Measurements from ENCODE around the gene PFN1. TPM values are rescaled to one million over a fixed set of nuclear protein-coding genes. Genes with fewer than 3 reads are reported as not detected.
"Not testable (repeated sequence)": the region's sequence is repeated elsewhere in the genome, so short reads cannot be mapped to it uniquely, and the experiment has no call there.

PFN1 gene
- total and polyA plus RNA-seq, 2 donors (not counting 3 experiments of a cell fraction or from before 2014, with no cell fraction given): 1,191 to 1,577 TPM

DNA sequence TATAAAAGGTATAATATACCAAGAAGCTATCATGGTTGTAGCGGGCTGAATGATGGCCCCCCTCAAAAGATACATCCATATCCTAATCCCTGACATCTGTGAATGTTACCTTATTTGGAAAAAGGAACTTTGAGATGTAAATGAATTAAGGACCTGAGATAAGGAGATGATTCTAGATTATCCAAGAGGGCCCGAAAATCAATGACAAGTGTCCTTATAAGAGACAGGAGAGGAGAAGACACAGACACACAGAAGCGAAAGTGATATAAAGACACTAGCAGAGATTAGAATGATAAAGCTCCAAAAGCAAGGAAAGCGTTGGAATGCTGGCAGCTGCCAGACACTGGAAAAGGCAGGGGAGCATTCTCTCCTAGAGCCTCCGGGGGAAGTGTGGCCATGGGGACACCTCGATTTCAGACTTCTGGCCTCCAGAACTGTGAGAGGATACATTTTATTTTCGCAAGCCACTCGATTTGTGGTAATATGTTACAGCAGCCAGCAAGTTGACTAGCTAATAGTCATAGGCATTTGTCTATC is 28.8 kb downstream of the PFN1 start:
- intact Hi-C loops (cut with micrococcal nuclease) (no loop called here), dilution Hi-C loops (cut with MboI; ENCODE audit: extremely low pct_ligation_motif_present, low sequenced_read_pairs) (no loop called here)
- no peaks in the 10 kb centered on the region for H3K9me1 ChIP-seq (replicated peaks; ENCODE audit: control insufficient read depth, extremely low read depth, insufficient read depth, low read length)
- FAIRE-seq: no peak
- BruUV-seq (replicated peaks): no TSS peak
- H3K27me3 ChIP-seq (ENCODE audit: control insufficient read depth in 2 of 2, insufficient read depth in 2 of 2, low read length in 2 of 2): no peaks in the 10 kb centered on the region
- ChIA-PET POLR2A (no interaction called here), CTCF (interaction anchor here (0.8 to 4.3 kb wide), 3 partner anchors 9 to 126 kb away, joined by 3 to 24 read pairs (median 6); no protein-coding TSS in a partner anchor)
- H3K36me3 ChIP-seq (ENCODE audit: control insufficient read depth in 2 of 2, extremely low read depth in 1 of 2, insufficient read depth in 2 of 2, low read length in 2 of 2): no peaks in the 10 kb centered on the region
- H3K79me2 ChIP-seq (ENCODE audit: control insufficient read depth, insufficient read depth, low read length): no peaks in the 10 kb centered on the region
- H3K27ac ChIP-seq (ENCODE audit: insufficient read depth, low read depth, low read length): no peak overlapping the region
- H3K4me1 ChIP-seq (ENCODE audit: control insufficient read depth, extremely low read depth, insufficient read depth, low read length): no peaks in the 10 kb centered on the region
- H3K9ac ChIP-seq (replicated peaks; ENCODE audit: extremely low read depth, insufficient read depth, low read length): no peak overlapping the region
- DNase-seq (ENCODE audit: low read depth, low spot score): no peak
- no peaks in the 10 kb centered on the region for H4K20me1 ChIP-seq (replicated peaks; ENCODE audit: control insufficient read depth, extremely low read depth, insufficient read depth, low read length)
- no peak overlapping the region for H3K4me3 ChIP-seq (replicated peaks in 1 of 3; ENCODE audit: insufficient read depth in 1 of 3, low read depth in 1 of 3, low read length in 3 of 3)
- no peak overlapping the region for H2AFZ ChIP-seq (ENCODE audit: low read depth, low read length)
- H3K9me3 ChIP-seq (replicated peaks; ENCODE audit: control insufficient read depth, insufficient read depth, low read length): no peaks in the 10 kb centered on the region
- H3K4me2 ChIP-seq (ENCODE audit: insufficient read depth, low read length): no peak overlapping the region
- TF ChIP-seq EZH2 (IDR thresholded peaks at IDR 0.05; ENCODE audit: borderline replicate concordance, low read depth, low read length, severe bottlenecking): no peak
- no peak for TF ChIP-seq POLR2AphosphoS5 (IDR thresholded peaks at IDR 0.05; ENCODE audit: insufficient read depth, low read depth, low read length)
- no peak for TF ChIP-seq POLR2A (IDR thresholded peaks at IDR 0.05; ENCODE audit: low read depth, low read length)
- no peak for TF ChIP-seq FOS (IDR thresholded peaks at IDR 0.05; ENCODE audit: borderline replicate concordance, insufficient read depth, low read length)
- no peak for TF ChIP-seq JUN (IDR thresholded peaks at IDR 0.05; ENCODE audit: borderline replicate concordance, insufficient read depth, insufficient read length, low read depth)
- TF ChIP-seq MYC (IDR thresholded peaks at IDR 0.05; ENCODE audit: low read depth, low read length): no peak
- TF ChIP-seq, protein P1, sequence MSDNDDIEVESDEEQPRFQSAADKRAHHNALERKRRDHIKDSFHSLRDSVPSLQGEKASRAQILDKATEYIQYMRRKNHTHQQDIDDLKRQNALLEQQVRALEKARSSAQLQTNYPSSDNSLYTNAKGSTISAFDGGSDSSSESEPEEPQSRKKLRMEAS (IDR thresholded peaks at IDR 0.05; ENCODE audit: insufficient read depth, insufficient read length): no peak
- TF ChIP-seq, protein P2, sequence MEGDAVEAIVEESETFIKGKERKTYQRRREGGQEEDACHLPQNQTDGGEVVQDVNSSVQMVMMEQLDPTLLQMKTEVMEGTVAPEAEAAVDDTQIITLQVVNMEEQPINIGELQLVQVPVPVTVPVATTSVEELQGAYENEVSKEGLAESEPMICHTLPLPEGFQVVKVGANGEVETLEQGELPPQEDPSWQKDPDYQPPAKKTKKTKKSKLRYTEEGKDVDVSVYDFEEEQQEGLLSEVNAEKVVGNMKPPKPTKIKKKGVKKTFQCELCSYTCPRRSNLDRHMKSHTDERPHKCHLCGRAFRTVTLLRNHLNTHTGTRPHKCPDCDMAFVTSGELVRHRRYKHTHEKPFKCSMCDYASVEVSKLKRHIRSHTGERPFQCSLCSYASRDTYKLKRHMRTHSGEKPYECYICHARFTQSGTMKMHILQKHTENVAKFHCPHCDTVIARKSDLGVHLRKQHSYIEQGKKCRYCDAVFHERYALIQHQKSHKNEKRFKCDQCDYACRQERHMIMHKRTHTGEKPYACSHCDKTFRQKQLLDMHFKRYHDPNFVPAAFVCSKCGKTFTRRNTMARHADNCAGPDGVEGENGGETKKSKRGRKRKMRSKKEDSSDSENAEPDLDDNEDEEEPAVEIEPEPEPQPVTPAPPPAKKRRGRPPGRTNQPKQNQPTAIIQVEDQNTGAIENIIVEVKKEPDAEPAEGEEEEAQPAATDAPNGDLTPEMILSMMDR (IDR thresholded peaks at IDR 0.05; ENCODE audit: extremely low read depth in 1 of 2, insufficient read depth in 1 of 2, low read depth in 1 of 2, low read length in 2 of 2): no peak
- no peak for TF ChIP-seq GATA2 (IDR thresholded peaks at IDR 0.05; ENCODE audit: insufficient read depth, insufficient read length, low read depth, low read length)

DNA sequence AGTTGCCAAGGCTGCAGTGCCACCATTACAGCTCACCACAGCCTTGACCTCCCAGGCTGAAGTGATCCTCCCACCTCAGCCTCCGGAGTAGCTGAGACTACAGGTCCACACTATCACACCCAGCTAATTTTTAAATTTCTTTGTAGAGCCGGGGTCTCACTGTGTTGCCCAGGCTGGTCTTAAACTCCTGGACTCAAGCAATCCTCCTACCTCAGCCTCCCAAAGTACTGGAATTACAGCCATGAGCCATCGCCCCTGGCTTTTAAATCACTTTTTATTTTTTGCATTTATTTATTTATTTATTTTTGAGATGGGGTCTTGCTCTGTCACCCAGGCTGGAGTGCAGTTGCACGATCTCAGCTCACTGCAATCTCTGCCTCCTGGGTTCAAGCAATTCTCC is 33.8 kb downstream of the PFN1 start:
- H3K79me2 ChIP-seq (ENCODE audit: control insufficient read depth, insufficient read depth, low read length); H3K36me3 ChIP-seq (ENCODE audit: control insufficient read depth in 2 of 2, extremely low read depth in 1 of 2, insufficient read depth in 2 of 2, low read length in 2 of 2); H3K4me2 ChIP-seq (ENCODE audit: insufficient read depth, low read length); intact Hi-C loops (cut with micrococcal nuclease); H4K20me1 ChIP-seq (replicated peaks; ENCODE audit: control insufficient read depth, extremely low read depth, insufficient read depth, low read length); DNase-seq (ENCODE audit: low read depth, low spot score); dilution Hi-C loops (cut with MboI; ENCODE audit: extremely low pct_ligation_motif_present, low sequenced_read_pairs); H3K4me3 ChIP-seq (replicated peaks in 1 of 3; ENCODE audit: insufficient read depth in 1 of 3, low read depth in 1 of 3, low read length in 3 of 3); H3K9ac ChIP-seq (replicated peaks; ENCODE audit: extremely low read depth, insufficient read depth, low read length); H3K9me1 ChIP-seq (replicated peaks; ENCODE audit: control insufficient read depth, extremely low read depth, insufficient read depth, low read length); FAIRE-seq; H2AFZ ChIP-seq (ENCODE audit: low read depth, low read length); H3K27ac ChIP-seq (ENCODE audit: insufficient read depth, low read depth, low read length); H3K9me3 ChIP-seq (replicated peaks; ENCODE audit: control insufficient read depth, insufficient read depth, low read length); H3K4me1 ChIP-seq (ENCODE audit: control insufficient read depth, extremely low read depth, insufficient read depth, low read length); BruUV-seq (replicated peaks); H3K27me3 ChIP-seq (ENCODE audit: control insufficient read depth in 2 of 2, insufficient read depth in 2 of 2, low read length in 2 of 2): not testable (repeated sequence)
- POLR2A ChIA-PET: interaction anchor here (0.7 kb wide), 1 partner anchor 1511 kb away, joined by 3 read pairs; no protein-coding TSS in a partner anchor
- CTCF ChIA-PET: interaction anchor here (0.7 to 2.6 kb wide), 3 partner anchors 11 to 73 kb away, joined by 3 to 11 read pairs (median 6); partner anchors contain the start of genes CAMTA2, CHRNE, RNF167 and SLC25A11

Data from endothelial cell of umbilical vein (primary cell).